ENCODE results near the gene AAR2.

Gene AAR2

DNA sequence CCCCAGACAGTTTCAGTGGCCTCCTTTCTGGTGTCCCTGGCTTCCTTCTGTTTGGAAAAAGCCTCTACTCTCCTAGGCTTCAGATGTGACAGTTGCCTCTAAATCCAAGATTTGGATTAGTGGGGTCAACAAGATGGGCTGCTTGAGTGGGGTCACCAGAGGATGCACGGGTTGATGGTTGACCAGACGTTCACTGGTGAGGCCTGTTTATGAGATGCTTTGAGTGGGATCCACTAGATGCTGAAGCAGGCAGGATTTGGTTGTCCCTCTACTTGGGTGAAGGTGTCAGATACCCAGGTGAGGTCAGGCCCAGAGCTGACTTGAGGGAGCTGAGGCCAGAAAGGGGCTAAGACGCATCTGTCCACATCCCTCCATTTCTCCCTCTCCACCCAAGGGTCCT is 61.8 kb downstream of the AAR2 start:
- Histone ChIP-seq H3K27me3 (ENCODE audit: insufficient read depth, low read length, poor library complexity) (peaks cover 16% of the 10 kb centered on the region), H3K79me2 (ENCODE audit: insufficient read depth, low read length) (no peaks in the 10 kb centered on the region), H3K27ac (ENCODE audit: low read length) (no peak overlapping the region), H4K20me1 (ENCODE audit: insufficient read depth, low read length) (peaks cover 3% of the 10 kb centered on the region; the same call in 1 of the 2 replicates), H3K4me3 (ENCODE audit: low read depth in 1 of 2, low read length in 2 of 2) (no peak overlapping the region), H3K4me2 (ENCODE audit: insufficient read depth, low read length) (no peak overlapping the region), H3K36me3 (ENCODE audit: insufficient read depth, low read length) (no peaks in the 10 kb centered on the region), H3K4me1 (ENCODE audit: insufficient read depth, low read length) (no peaks in the 10 kb centered on the region), H2AFZ (ENCODE audit: low read depth, low read length) (no peak overlapping the region), H3K9ac (ENCODE audit: low read depth, low read length) (no peak overlapping the region), H3K9me3 (ENCODE audit: insufficient read depth, low read length, severe bottlenecking) (no peaks in the 10 kb centered on the region)
- DNase-seq (no peak), ATAC-seq (ENCODE audit: insufficient read depth, low read depth) (no peak)
- TF ChIP-seq, protein P1, sequence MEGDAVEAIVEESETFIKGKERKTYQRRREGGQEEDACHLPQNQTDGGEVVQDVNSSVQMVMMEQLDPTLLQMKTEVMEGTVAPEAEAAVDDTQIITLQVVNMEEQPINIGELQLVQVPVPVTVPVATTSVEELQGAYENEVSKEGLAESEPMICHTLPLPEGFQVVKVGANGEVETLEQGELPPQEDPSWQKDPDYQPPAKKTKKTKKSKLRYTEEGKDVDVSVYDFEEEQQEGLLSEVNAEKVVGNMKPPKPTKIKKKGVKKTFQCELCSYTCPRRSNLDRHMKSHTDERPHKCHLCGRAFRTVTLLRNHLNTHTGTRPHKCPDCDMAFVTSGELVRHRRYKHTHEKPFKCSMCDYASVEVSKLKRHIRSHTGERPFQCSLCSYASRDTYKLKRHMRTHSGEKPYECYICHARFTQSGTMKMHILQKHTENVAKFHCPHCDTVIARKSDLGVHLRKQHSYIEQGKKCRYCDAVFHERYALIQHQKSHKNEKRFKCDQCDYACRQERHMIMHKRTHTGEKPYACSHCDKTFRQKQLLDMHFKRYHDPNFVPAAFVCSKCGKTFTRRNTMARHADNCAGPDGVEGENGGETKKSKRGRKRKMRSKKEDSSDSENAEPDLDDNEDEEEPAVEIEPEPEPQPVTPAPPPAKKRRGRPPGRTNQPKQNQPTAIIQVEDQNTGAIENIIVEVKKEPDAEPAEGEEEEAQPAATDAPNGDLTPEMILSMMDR (IDR thresholded peaks at IDR 0.05; ENCODE audit: borderline replicate concordance, extremely low read depth, low read length, poor library complexity, severe bottlenecking), result no peak
- TF ChIP-seq EZH2 (IDR thresholded peaks at IDR 0.05; ENCODE audit: borderline replicate concordance, low read depth, low read length, severe bottlenecking), result no peak

DNA sequence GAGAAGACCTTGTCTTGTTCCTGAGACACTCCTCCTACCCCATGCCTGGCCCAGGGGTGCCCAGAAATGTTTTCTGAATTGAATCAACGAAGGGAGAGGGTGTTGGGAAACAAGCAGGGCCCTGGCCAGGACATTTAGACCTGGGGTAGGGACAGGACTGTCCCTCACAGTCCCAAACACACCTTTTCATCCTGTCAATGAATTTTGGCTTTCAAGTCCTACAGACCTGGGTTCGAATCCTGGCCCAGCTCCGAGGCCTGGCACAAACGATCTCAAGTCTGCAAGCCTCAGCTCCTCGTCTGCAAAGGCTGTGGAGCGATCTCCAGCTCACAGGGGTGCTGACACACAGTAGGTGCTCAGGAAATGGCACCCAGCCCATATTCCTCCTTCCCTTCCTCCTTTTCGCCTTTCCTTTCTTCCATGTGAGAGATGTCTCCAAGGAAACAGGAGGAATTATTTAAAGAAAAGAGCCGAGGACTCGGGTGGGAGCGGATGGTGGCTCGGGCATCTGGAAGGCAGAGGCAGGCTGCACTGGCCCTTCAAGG is 62.6 kb downstream of the AAR2 start:
- TF ChIP-seq, protein P1 (IDR thresholded peaks at IDR 0.05; ENCODE audit: borderline replicate concordance, extremely low read depth, low read length, poor library complexity, severe bottlenecking), result no peak
- no peak for TF ChIP-seq EZH2 (IDR thresholded peaks at IDR 0.05; ENCODE audit: borderline replicate concordance, low read depth, low read length, severe bottlenecking)
- no peaks in the 10 kb centered on the region for H3K9me3 ChIP-seq (ENCODE audit: insufficient read depth, low read length, severe bottlenecking)

DNA sequence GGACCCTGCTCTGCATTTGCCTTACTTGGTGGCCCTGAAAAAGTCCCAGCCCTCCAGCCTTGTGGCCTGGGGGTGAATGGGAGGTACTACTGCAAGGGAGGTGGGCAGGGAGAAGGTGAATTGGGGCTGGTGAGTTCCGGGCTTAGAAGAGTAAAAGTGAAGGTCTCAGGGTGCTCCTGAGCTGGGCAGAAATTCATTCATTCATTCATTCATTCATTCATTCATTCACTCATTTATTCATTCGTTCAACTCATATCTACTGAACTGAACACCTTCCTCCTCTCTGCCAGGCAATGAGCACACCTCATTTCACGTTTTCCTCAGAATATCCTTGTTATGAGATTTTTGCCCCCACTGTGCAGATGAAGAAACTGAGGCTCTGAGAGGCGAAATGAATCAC is 63.2 kb downstream of the AAR2 start:
- no peak for ATAC-seq (ENCODE audit: insufficient read depth, low read depth)
- Histone ChIP-seq H3K4me1 (ENCODE audit: insufficient read depth, low read length) (no peaks in the 10 kb centered on the region), H3K27me3 (ENCODE audit: insufficient read depth, low read length, poor library complexity) (peaks cover 25% of the 10 kb centered on the region)

More for the DNA sequence above, 62.6 kb downstream of the AAR2 start:
- Histone ChIP-seq H3K4me1 (ENCODE audit: insufficient read depth, low read length) (no peaks in the 10 kb centered on the region), H3K36me3 (ENCODE audit: insufficient read depth, low read length) (no peaks in the 10 kb centered on the region), H3K27me3 (ENCODE audit: insufficient read depth, low read length, poor library complexity) (peaks cover 24% of the 10 kb centered on the region), H3K9ac (ENCODE audit: low read depth, low read length) (no peak overlapping the region), H4K20me1 (ENCODE audit: insufficient read depth, low read length) (peaks cover 7% of the 10 kb centered on the region), H3K79me2 (ENCODE audit: insufficient read depth, low read length) (no peaks in the 10 kb centered on the region), H3K4me3 (ENCODE audit: low read depth in 1 of 2, low read length in 2 of 2) (no peak overlapping the region), H3K27ac (ENCODE audit: low read length) (no peak overlapping the region), H2AFZ (ENCODE audit: low read depth, low read length) (no peak overlapping the region), H3K4me2 (ENCODE audit: insufficient read depth, low read length) (no peak overlapping the region)
- no peak for DNase-seq
- no peak for ATAC-seq (ENCODE audit: insufficient read depth, low read depth)

More for the DNA sequence above, 63.2 kb downstream of the AAR2 start:
- TF ChIP-seq, protein P1 (IDR thresholded peaks at IDR 0.05; ENCODE audit: borderline replicate concordance, extremely low read depth, low read length, poor library complexity, severe bottlenecking), result no peak
- no peak for TF ChIP-seq EZH2 (IDR thresholded peaks at IDR 0.05; ENCODE audit: borderline replicate concordance, low read depth, low read length, severe bottlenecking)
- DNase-seq, result no peak
- no peak overlapping the region for H3K27ac ChIP-seq (ENCODE audit: low read length)
- H4K20me1 ChIP-seq (ENCODE audit: insufficient read depth, low read length), result peaks cover 10% of the 10 kb centered on the region
- no peak overlapping the region for H3K4me3 ChIP-seq (ENCODE audit: low read depth in 1 of 2, low read length in 2 of 2)
- no peak overlapping the region for H3K4me2 ChIP-seq (ENCODE audit: insufficient read depth, low read length)
- no peak overlapping the region for H2AFZ ChIP-seq (ENCODE audit: low read depth, low read length)
- H3K36me3 ChIP-seq (ENCODE audit: insufficient read depth, low read length), result no peaks in the 10 kb centered on the region
- no peak overlapping the region for H3K9ac ChIP-seq (ENCODE audit: low read depth, low read length)
- no peaks in the 10 kb centered on the region for H3K9me3 ChIP-seq (ENCODE audit: insufficient read depth, low read length, severe bottlenecking)
- no peaks in the 10 kb centered on the region for H3K79me2 ChIP-seq (ENCODE audit: insufficient read depth, low read length)

Measured in DND-41 (cell line).